Iris pigment epithelial cell (primary cell): ENCODE measurements around the gene KERA.
A peak's percentile ranks its signal among the peaks of the same experiment; 100 is the strongest.
"Not testable (repeated sequence)": the region's sequence is repeated elsewhere in the genome, so short reads cannot be mapped to it uniquely, and the experiment has no call there.

Source experiments
- DNase-seq: peaks from one replicate; pipeline ENCODE4 v3.0.0-alpha.2; 2011; ENCODE audit warnings: low read depth

KERA gene

GRCh38 chr12:91057368-91058165, at the start of gene KERA:
KERA (minus strand) TSS chr12:91058024; CDS start chr12:91056281, 1,743 bp downstream.
- DNase-seq = no peak

- DNase-seq = no peak
Observed at GRCh38 chr12:91106283-91106682, 48.5 kb upstream of the KERA start.

- DNase-seq = no peak
Observed at GRCh38 chr12:91105807-91106206, 48.0 kb upstream of the KERA start.

- DNase-seq = no peak
Observed at GRCh38 chr12:91104812-91105466, 47.1 kb upstream of the KERA start.

GRCh38 chr12:91103624-91104023, 45.8 kb upstream of the KERA start:
- no peak for DNase-seq

- no peak for DNase-seq
Observed at GRCh38 chr12:91103101-91103500, 45.3 kb upstream of the KERA start.

- peak; percentile 33 for DNase-seq
Observed at GRCh38 chr12:91100906-91101305, 43.1 kb upstream of the KERA start.

GRCh38 chr12:91099836-91100235, 42.0 kb upstream of the KERA start:
- DNase-seq = no peak

GRCh38 chr12:91099341-91099740, 41.5 kb upstream of the KERA start:
- no peak for DNase-seq

GRCh38 chr12:91098941-91099340, 41.1 kb upstream of the KERA start:
- peak; percentile 96 for DNase-seq

- no peak for DNase-seq
Observed at GRCh38 chr12:91098461-91098860, 40.6 kb upstream of the KERA start.

- no peak for DNase-seq
Observed at GRCh38 chr12:91094957-91095356, 37.1 kb upstream of the KERA start.

- DNase-seq = no peak
Observed at GRCh38 chr12:91094032-91094662, 36.3 kb upstream of the KERA start.

GRCh38 chr12:91093341-91093740, 35.5 kb upstream of the KERA start:
- no peak for DNase-seq

GRCh38 chr12:91091916-91092715, 34.3 kb upstream of the KERA start:
- no peak for DNase-seq

GRCh38 chr12:91089953-91090352, 32.1 kb upstream of the KERA start:
- not testable (repeated sequence) for DNase-seq

- DNase-seq = no peak
Observed at GRCh38 chr12:91080041-91080440, 22.2 kb upstream of the KERA start.

GRCh38 chr12:91078501-91078900, 20.7 kb upstream of the KERA start:
- no peak for DNase-seq

GRCh38 chr12:91077228-91077954, 19.6 kb upstream of the KERA start:
- no peak for DNase-seq

- DNase-seq = no peak
Observed at GRCh38 chr12:91074851-91075250, 17.0 kb upstream of the KERA start.

- DNase-seq = no peak
Observed at GRCh38 chr12:91074154-91074709, 16.4 kb upstream of the KERA start.
